GM18861 (cell line): Measurements from ENCODE around the gene HSPA6.
"Not testable (repeated sequence)": the region's sequence is repeated elsewhere in the genome, so short reads cannot be mapped to it uniquely, and the experiment has no call there.

Experiments
- ATAC-seq: cut with Tn5 transposase; IDR thresholded peaks from one replicate; pipeline ENCODE4 v1.9.1; 2021; ENCODE audit not compliant: unreplicated experiment

HSPA6 gene

GRCh38 chr1:161557506-161558450 lies 33.4 kb downstream of the HSPA6 start:
- ATAC-seq, result not testable (repeated sequence)

DNA sequence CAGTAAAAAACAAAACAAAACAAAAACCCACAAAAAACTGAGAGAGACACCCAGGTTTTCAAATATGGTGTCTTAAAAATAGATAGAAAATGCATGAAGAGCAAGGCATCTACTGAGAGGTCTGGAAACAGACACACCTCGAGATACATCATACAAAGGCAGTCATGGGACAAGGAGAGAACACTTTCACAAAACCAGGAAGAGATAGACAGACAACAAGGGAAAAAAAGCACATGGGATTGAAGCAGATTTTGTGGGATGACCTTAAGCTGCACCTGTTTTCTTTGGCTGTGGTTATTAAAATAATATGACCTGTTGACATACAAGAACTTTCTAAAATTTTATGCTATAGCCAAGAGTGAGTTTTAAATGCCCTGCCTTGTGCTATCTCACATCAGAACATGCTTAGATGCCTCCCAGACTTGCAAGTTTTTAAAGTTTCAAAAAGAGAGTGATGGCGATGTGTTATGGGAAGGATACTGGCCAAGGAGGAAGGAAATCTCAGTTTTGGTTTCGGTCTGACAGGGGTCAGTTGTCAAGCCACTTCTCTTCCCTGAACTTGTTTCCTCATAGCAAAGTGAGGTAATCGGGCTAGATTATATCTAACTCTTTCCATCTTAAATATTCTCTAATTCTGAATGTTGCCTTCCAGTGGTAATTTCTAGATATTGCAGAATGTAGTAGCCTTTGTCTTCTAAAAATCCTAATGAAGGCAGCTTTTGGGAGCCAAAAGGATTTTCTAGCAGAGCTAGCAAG lies 36.8 kb downstream of the HSPA6 start:
- not testable (repeated sequence) for ATAC-seq

DNA sequence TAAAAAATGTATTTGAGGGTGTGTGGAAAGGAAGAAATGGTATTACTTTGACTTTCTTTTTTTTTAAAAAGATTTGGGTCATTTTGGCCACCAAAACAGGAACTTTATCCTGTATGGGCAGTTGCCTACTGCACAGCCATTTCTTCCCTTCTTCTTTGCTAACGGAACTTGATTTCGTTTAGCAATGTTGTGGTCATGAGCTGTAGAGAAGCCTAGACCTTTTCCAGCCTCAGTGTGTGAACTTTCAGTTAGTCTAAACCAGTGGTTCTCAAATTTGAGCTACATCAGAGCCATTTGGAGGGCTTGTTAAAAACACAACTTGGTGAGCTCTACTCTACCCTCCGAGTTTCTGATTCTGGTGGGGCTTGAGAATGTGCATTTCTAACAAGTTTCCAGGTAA lies 38.1 kb downstream of the HSPA6 start:
- not testable (repeated sequence) for ATAC-seq

- not testable (repeated sequence) for ATAC-seq
Measured at GRCh38 chr1:161563522-161563921, 39.2 kb downstream of the HSPA6 start.

DNA sequence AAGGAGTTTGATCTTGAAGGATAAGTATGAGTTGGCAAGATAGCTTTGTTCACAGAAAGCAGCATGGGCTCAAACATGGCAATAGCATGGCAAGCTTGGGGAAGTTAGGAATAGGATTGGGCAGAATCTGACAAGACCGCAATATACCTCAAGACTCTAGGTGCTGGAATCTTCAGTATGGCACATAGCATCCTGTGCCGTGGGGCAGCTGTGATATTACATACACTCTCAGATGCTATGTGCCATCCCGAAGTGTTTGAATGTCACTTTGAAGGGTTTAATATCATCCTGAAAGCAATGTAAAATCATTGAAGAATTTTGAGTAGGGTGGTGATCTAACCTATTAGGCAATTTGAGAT lies 42.2 kb downstream of the HSPA6 start:
- not testable (repeated sequence) for ATAC-seq

DNA sequence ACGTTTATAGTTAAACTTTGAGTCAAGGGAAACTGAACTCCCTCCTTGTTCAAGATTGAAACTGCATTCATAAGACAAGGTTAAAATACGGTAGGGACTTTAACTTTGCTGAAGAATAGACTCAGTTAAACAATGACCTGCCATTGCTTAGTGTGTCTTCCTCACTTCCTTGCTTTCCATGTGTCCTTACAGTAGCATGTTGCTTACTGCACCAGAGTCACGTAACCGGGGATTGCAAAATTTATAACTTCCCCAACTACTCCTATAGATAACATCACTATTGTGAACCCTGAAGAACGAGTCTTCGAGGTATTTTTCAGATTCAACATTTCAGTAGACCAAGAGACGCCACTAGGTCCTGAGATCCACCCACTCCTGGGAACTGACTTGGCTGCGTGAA lies 47.4 kb downstream of the HSPA6 start:
- ATAC-seq, result not testable (repeated sequence)
